H1 (cell line): ENCODE results near the gene TLX1.

Experiments
- ASH2L ChIP-seq: fragments of 200-600, 300-600 bp; sonication (generic); IDR thresholded peaks from one replicate; pipeline ENCODE4 v1.7.1; 2017; ENCODE audit warnings: low read length
- CEBPB ChIP-seq: IDR thresholded peaks from 2 replicates; pipeline ENCODE4 v1.6.1; 2012; ENCODE audit warnings: low read depth, low read length
- EZH2 ChIP-seq: fragments of 200-600 bp; sonication (generic); IDR thresholded peaks from 2 replicates; pipeline ENCODE4 v1.7.1; 2012; ENCODE audit warnings: low read depth, mild to moderate bottlenecking, moderate library complexity, low read length, inconsistent platforms; ENCODE audit not compliant: severe bottlenecking
- POLR2A ChIP-seq, 2 experiments: IDR thresholded peaks; 1 replicate in 1 of 2; 2 replicates in 1 of 2; pipeline ENCODE4 v1.6.1; 2011; ENCODE audit warnings: low read depth in 2 of 2, low read length in 2 of 2, mild to moderate bottlenecking in 2 of 2; ENCODE audit errors: control extremely low read depth in 1 of 2
- SIN3A ChIP-seq, 2 experiments: IDR thresholded peaks in 1 of 2; conservative IDR thresholded peaks in 1 of 2; 2 replicates each; pipeline ENCODE4 v1.6.1; 2011 to 2012; ENCODE audit warnings: low read length in 2 of 2, improper control_type of control experiment in 1 of 2, low read depth in 1 of 2, mild to moderate bottlenecking in 1 of 2
- SRF ChIP-seq: IDR thresholded peaks from 2 replicates; pipeline ENCODE4 v1.6.1; 2011; ENCODE audit warnings: mild to moderate bottlenecking, low read depth, low read length, moderate library complexity
- TAF1 ChIP-seq: IDR thresholded peaks from 2 replicates; pipeline ENCODE4 v1.6.1; 2011; ENCODE audit warnings: mild to moderate bottlenecking, low read depth, low read length
- TEAD4 ChIP-seq: IDR thresholded peaks from 2 replicates; pipeline ENCODE4 v1.6.1; 2012; ENCODE audit warnings: low read depth, low read length, inconsistent platforms, mixed read lengths
- TF ChIP-seq, protein P1 (sequence below), 3 experiments: IDR thresholded peaks; 1 replicate in 2 of 3; 2 replicates in 1 of 3; pipeline versions ENCODE4 v1.5.1 to v1.6.1; 2011; ENCODE audit warnings: low read length in 3 of 3, mild to moderate bottlenecking in 3 of 3, inconsistent platforms in 2 of 3, low read depth in 1 of 3, moderate library complexity in 1 of 3; ENCODE audit not compliant: insufficient read depth in 1 of 3; ENCODE audit errors: control extremely low read depth in 1 of 3
- TF ChIP-seq, protein P2 (sequence below): IDR thresholded peaks from 2 replicates; pipeline ENCODE4 v1.6.1; 2012; ENCODE audit warnings: inconsistent platforms
- TF ChIP-seq, protein P3 (sequence below): IDR thresholded peaks from 2 replicates; pipeline ENCODE4 v1.6.1; 2011; ENCODE audit warnings: low read length, improper control_type of control experiment

DNA sequence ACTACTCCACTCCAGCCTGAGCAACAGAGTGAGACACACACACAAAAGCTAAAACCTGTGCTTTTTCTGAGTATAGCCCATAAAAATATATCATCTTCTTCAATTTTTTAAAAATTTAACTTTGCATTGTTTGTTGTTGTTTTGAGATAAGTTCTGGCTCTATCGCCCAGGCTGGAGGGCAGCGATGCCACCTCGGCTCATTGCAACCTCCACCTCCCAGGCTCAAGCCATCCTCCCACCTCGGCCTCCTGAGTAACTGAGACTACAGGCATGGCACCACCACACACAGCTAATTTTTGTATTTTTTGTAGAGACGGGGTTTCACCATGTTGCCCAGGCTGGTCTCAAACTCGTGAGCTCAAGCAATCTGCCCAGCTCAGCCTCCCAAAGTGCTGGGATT lies 14.3 kb upstream of the TLX1 start:
- TF ChIP-seq EZH2 (no peak), TAF1 (no peak), ASH2L (no peak), SIN3A (conservative IDR thresholded peaks at IDR 0.05 in 1 of 2, IDR thresholded peaks at IDR 0.05 in 1 of 2; ENCODE audit: low read depth in 1 of 2, low read length in 2 of 2) (no peak), SRF (no peak), POLR2A (IDR thresholded peaks at IDR 0.05; ENCODE audit: control extremely low read depth in 1 of 2, low read depth in 2 of 2, low read length in 2 of 2) (no peak), TEAD4 (no peak), CEBPB (no peak)
- TF ChIP-seq, protein P1, sequence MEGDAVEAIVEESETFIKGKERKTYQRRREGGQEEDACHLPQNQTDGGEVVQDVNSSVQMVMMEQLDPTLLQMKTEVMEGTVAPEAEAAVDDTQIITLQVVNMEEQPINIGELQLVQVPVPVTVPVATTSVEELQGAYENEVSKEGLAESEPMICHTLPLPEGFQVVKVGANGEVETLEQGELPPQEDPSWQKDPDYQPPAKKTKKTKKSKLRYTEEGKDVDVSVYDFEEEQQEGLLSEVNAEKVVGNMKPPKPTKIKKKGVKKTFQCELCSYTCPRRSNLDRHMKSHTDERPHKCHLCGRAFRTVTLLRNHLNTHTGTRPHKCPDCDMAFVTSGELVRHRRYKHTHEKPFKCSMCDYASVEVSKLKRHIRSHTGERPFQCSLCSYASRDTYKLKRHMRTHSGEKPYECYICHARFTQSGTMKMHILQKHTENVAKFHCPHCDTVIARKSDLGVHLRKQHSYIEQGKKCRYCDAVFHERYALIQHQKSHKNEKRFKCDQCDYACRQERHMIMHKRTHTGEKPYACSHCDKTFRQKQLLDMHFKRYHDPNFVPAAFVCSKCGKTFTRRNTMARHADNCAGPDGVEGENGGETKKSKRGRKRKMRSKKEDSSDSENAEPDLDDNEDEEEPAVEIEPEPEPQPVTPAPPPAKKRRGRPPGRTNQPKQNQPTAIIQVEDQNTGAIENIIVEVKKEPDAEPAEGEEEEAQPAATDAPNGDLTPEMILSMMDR (IDR thresholded peaks at IDR 0.05; ENCODE audit: control extremely low read depth in 1 of 3, insufficient read depth in 1 of 3, low read depth in 1 of 3, low read length in 3 of 3): no peak
- TF ChIP-seq, protein P2, sequence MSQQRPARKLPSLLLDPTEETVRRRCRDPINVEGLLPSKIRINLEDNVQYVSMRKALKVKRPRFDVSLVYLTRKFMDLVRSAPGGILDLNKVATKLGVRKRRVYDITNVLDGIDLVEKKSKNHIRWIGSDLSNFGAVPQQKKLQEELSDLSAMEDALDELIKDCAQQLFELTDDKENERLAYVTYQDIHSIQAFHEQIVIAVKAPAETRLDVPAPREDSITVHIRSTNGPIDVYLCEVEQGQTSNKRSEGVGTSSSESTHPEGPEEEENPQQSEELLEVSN: no peak
- TF ChIP-seq, protein P3, sequence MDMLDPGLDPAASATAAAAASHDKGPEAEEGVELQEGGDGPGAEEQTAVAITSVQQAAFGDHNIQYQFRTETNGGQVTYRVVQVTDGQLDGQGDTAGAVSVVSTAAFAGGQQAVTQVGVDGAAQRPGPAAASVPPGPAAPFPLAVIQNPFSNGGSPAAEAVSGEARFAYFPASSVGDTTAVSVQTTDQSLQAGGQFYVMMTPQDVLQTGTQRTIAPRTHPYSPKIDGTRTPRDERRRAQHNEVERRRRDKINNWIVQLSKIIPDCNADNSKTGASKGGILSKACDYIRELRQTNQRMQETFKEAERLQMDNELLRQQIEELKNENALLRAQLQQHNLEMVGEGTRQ: no peak
